Skin of body (tissue), 2 donors: ENCODE measurements around the gene EIF4A2. TPM values are rescaled to one million over a fixed set of nuclear protein-coding genes. Genes with fewer than 3 reads are reported as not detected.

ENCODE experiments used
- DNase-seq: peaks from one replicate; lab custom pipeline; 2025; lab: John Stamatoyannopoulos, UW
- total RNA-seq: library from RNA; depleted of rRNA; stranded (reverse); fragments of >200 nt; gene quantifications from one replicate; pipeline ENCODE4 v1.2.3, GENCODE V29; 2014

The EIF4A2 gene
- total RNA-seq: 496 TPM

DNA sequence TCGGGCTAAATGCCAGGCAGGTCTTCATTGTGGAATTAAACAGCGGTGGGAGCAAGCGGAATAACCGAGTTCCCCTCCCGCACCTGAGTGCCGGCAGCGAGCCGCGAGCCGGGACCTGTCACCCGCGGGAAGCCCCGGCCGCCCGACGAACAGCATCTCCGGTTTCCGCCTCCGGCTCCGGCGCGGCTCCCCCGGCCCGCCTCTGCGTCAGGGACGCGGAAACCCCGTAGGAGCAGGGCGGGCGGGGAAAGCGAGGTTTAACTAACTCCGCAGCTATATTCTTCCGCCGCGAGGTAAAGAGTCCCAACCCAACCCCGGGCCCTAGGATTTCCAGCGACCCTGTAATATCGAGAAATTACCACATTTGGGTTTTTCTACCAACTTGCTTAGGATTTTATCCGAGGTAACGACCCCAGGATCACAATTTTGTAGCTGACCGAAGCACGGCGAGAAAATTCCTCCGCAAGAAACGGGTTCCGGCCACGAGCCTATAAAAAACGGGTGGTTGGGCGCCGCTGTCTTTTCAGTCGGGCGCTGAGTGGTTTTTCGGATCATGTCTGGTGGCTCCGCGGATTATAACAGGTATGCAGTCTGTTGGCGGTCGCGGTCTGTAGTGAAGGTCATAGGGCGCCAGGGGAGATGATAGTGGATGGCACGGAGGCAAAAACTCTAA lies at the start of gene EIF4A2:
Gene EIF4A2, plus strand, starts transcription at position 520 of the 673 bp plus-strand sequence. Its CDS starts 34 bp downstream, at position 554.
- peak; percentile 96 for DNase-seq

DNA sequence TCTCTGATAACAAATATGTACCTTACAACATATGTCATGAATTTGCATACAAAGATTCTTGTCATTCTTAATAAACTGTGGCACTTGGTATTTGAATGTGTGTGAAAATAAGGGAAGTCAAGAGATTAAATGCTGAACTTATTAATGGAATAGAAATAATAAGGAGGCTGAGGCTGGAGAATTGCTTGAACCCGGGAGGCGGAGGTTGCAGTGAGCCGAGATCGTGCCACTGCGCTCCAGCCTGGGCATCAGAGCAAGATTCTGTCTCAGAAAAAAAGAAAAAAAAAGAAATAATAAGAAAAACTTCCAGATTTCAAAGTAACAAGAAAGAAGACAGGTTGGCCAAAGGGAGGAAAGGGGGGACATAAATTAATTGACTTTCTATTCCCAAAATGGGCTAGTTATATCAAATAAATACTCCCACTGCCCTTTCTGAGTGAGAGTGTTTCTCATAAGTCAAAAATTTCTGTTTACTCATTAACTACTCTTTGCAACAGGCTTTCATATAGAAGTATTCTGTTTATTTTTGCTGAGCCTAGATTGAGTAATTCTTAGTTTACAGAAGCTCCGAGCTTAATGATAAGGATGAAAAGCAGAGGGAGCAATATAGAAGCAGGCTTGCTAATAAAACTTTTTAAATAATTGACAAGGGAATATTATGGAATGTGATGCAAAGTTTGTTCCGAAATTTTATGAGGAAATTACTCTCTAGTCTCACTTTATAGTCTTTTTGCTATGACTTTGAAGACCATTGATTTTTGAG lies 40.6 kb upstream of the EIF4A2 start:
- no peak for DNase-seq

DNA sequence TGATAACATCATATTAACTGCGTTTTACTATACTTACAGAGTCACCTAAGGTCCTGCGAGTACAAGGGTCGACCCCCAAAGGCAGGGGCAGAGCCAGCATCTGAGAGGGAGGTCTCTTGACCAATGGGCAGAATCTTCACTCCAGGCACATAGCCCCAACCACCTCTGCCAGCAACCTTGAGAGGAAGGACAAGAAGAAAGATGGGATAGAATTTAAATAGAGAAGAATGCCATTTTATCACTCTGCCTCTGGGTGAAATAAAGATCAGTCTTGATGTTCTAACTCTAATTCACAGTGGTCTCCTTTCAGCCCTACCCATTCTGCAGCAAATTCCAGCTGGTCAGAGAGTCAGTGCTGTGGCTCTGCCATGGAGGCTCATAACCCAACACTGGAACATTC lies 39.7 kb upstream of the EIF4A2 start:
- DNase-seq: no peak

DNA sequence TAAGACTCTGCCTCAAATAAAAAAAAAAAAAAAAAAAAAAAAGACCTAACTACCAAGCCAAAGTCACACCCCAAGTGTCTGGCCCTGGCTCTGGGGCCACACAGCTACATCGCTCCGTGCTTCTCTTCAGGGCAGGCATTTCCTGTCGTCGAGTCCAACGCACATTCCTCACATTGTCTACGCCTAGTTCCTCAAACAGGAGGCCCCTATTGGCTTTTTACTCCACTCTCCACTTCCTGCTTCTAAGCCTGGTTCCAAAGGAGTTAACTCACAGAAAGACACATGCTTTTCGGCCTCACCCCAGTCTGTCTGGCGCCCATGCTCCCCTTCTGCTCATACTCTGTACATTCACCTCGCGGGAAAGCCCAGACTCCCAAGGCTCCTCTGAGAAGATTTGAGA lies 37.4 kb upstream of the EIF4A2 start:
- peak; percentile 27 for DNase-seq

DNA sequence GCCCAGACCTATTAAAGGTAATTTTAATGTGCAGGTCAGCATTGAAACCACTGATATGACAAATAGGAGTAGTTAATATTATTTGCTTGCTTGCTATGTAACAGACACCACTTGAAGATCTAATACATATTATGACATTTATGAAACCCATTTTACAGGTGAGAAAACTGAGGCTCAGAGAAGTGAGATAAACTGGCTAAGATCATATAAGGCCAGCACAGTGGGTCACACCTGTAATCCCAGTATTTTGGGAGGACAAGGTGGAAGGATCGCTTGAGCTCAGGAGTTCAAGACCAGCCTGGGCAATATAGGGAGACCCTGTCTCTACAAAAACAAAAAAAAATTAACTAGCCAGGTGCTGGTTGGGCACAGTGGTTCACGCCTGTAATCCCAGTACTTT lies 33.1 kb upstream of the EIF4A2 start:
- no peak for DNase-seq

DNA sequence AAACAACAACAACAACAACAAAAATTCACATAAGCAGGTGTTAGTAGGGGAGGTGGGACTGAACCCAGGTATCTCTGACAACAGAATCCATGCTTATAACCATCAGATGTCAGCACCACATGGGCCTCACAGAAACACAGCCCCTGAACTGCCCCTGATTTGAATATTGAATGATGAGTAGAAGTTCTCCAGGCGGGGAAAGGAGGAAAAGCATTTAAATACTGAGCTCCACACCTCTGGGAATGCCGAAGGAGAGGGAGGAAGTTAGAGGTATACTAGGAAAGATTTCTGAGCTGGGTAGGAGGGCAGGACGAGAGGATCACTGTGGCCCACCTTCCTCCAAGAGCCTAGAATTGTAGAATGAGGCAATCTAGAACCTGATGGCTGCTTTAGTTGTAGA lies 31.9 kb upstream of the EIF4A2 start:
- no peak for DNase-seq

DNA sequence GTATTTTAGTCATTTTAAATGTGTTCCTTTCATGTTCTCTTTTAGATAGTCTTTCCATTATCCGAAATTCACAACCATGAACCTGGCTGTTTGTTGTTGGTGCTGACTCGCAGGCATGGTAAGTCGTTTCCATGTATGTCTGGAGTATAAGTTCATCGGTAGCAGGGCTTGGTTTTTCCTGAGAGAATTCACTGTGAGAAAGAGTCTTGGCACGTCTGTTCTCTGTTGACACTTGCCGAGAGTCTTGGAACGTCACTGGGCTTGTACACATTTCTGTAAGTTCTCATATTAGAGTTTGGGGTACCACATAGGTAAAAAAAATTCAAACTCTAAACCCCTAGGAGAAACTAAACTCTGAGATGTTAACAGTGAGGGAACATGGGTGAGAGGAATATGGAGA lies 29.4 kb upstream of the EIF4A2 start:
- no peak for DNase-seq

DNA sequence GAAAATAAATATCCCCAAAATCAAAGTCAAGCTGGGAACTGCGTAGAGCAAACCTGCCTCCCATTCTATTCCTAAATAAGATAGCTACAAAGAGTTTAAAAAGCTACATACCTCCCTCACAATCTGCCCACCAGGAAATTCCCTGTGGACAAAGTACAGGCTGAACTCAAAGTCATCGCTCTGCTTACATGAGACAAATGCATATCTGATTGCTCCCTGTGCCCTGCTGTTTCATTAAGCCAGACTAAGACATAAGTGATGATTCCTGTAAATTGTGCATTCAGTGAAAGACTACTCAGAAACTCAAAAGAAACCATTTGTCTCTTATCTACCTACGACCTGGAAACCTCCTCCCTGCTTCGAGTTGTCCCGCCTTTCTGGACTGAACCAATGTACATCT lies 28.5 kb upstream of the EIF4A2 start:
- no peak for DNase-seq

DNA sequence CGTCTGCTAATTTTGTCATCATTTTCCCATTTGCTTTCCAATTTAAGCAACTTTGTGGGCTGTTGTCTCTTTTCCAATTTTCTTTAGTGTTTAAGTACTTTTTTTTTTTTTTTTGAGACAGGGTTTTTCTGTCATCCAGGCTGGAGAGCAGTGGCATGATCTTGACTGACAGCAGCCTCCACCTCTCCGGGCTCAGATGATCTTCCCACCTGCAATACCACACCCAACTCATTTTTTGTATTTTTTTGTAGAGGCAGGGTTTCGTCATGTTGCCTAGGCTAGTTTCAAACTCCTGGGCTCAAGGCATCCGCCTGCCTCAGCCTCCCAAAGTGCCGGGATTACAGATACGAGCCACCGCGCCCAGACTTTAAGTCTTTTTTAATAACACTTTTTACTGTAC lies 26.2 kb upstream of the EIF4A2 start:
- DNase-seq: no peak

DNA sequence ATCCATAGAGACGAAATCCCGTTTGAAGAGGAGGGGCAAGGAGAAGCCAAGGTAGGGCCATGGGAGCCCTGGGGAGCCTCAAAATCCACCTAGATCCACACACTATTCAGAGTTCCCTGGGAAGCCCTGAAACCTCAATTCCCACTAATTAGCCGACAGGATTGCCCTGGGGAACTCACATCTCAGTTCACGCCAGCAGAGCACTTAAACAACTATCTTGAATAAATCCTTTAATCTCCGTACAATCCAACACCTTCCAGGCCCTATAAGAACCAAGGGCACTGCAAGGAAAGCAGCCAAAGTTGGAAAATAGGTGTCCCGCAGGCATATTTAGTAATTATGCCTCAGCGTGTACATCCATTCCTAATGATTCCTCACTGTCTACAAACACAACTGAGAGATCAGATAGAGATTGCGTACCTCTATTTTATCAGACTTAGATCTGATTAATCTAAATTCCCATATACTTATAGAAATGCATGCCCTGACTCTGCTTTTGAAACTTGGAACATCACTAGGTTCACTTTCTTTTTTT lies 25.6 kb upstream of the EIF4A2 start:
- no peak for DNase-seq

DNA sequence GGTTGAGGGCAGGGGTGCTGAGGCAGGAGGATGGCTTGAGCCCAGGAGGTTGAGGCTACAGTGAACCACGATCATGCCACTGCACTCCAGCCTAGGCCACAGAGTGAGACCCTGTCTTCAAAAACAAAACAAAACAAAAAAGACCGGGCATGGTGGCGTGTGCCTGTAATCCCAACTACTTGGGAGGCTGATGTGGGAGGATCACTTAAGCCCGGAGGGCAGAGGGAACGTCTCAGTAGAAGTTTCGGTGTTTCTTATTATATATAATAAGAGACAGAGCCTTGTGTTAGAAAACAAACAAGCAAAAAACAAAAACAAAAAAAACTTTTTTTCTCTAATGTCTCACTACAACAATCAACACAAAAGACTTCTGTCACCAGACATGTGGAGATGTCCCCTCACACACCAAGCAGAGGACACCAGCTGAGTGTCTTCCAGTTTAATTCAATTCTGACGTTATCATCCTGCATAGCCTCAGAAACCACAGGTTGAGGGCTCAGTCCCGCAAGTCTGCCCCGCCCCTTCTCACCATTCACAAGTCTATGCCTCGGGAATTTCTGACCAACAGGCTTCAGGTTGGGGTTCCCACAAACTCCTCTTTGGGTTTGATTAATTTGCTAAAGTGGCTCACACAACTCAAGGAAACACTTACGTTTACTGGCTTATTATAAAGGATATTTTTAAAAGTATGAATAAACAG lies 24.0 kb upstream of the EIF4A2 start:
- no peak for DNase-seq

DNA sequence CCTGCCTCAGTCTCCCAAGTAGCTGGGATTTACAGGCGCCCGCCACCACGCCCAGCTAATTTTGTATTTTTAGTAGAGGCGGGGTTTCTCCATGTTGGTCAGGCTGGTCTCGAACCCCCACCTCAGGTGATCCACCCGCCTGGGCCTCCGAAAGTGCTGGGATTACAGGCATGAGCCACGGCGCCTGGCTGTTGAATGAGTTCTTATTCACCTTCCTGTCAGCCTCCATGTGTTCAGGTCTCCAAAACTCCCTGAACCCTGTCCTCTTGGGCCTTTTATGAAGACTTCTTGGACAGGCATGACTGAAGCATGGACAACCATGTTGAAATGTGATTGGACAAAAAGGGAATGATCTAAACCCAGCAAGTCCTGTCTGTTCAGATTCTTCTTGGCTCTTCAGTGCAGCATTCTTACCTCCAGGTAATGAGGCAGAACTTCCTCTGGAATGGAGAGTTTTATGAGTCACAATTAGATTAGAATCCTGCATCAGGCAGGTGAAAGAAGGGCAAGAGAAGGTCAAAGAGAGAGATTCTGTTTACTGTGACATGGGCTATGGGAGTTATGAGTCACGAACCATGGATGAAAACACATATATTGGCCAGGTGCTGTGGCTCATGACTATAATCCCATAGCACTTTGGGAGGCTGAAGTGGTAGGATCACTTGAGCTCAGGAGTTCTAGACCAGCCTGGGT lies 23.1 kb upstream of the EIF4A2 start:
- DNase-seq: no peak

DNA sequence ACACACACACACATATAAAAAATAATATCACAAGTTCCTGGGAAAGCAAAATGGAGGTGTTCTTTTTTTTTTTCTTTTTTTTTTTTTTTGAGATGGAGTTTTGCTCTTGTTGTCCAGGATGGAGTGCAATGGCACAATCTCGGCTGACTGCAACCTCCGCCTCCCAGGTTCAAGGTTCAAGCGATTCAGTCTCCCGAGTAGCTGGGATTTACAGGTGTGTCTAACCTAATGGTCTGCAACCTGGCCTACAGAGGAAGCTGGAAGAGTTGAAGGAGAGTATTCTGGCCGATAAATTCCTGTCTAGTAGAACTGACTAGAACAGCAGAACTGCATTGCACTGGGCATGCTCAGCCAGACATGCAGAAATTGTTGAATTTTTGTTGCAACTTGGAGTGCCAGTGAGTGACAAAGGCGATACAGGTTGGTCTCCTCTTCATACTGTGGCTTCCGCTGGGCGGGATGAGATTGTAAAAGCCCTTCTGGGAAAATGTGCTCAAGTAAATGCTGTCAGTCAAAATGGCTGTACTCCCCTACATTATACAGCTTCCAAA lies 22.4 kb upstream of the EIF4A2 start:
- DNase-seq: no peak

DNA sequence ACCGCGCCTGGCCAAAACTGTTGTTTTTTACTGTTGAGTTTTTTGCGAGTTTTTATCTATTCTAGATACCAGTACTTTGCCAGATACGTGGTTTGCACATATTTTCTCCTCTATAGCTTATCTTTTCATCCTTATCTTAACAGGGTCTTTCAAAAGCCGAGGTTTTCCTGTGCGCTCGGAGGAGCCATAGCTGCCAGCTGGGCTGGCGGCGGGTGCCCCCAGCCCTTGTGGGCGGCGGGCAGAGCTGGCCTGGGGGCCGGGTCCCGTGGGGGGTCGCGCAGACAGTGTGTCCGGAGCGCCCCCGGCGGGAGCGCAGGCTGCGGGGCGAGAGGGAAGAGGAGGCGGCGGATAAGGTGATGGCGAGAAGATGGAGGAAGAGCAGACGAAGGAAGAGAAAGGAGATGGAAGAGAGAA lies 11.1 kb upstream of the EIF4A2 start:
- no peak for DNase-seq

DNA sequence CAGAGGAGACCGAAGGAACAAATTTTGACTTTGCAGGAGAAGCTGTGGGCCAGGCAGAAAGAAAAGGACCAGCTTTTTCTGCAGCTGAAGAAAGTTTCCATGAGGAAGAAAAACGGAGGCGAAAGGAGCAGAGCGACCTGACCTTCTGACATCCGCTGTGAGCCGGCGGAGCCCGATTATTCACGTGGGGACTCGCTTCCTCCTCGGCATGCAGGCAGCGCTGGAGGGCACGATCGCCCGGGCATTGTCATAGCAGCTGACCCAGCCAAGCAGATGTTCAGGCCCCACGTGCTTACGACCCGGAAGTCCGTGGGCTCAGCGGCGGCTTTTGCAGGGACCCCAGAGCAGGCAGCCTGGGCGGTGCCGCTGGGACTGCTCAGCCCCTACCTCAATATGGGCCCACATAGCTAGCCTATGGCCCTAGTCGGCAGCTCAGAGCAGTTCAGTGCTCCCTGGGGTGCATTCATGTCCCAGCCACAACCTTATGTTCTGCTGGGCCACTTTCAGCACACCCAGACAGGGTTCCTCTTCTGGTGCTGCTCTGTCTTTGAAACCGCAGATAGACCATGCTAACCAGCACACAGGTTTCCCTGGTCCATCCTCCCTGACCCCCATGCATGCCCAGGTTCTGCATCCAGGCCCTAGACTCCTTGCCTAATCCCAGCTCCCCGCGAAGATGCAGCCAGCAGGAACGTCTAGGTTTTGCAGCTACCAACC lies 10.5 kb upstream of the EIF4A2 start:
- peak; percentile 14 for DNase-seq

DNA sequence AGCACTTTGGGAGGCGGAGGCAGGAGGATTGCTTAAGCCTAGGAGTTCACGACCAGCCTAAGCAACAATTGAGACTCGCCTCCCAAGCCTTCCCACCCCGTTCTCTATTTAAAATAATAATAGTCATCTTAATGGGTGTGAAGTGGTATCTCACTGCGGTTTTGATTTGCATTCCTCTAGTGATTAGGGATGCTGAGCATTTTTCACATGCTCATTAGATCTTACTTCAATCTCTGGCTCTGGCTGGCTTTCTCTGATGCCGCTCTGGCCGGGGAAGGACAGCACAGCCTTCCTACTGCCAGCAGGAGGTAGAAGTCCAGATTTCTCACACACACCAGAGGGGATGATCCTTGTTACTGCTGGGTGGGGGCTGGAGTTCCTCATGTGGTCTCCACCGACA lies 7.4 kb upstream of the EIF4A2 start:
- DNase-seq: no peak

DNA sequence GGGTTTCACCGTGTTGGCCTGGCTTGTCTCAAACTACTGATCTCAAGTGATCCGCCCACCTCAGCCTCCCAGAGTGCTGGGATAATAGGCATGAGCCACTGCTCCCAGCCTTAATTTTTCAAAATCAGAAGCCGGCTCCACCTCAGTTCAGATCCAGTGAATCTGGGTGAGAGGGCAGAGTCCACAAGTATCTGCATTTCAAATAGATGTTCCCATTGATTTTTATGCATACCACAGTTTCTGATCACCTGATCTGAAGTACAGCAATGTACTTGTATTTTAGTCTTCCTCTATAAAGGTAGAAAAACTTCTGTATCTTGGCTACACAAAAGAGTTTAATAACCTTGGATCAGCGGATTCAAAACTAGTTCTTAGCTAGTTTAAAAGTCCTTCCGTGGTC lies 4.2 kb upstream of the EIF4A2 start:
- DNase-seq: no peak

DNA sequence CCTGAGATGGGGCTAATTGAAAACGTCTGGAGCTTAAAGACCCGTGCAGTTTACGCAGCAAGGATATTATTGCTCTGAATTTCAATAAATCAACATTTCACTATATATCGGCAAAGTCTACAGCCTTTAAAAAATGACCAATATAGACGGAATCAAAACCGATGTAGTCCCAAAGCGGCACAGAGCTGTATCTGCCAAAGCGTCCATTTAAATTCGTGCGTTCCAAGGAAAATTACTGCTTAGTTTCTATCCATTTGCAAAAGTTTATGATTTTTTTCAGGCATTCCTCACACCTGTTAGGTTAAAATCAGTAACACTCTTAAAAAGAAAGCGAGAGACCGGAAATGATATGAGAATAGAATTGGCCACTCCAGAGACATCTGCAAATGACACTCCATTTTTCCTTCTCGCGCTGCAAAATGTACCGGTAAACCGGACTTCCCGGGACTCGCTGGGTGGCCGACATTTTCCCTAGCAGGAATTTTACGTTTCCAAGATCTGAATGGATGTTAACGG lies 777 bp upstream of the EIF4A2 start:
- peak; percentile 47 for DNase-seq

DNA sequence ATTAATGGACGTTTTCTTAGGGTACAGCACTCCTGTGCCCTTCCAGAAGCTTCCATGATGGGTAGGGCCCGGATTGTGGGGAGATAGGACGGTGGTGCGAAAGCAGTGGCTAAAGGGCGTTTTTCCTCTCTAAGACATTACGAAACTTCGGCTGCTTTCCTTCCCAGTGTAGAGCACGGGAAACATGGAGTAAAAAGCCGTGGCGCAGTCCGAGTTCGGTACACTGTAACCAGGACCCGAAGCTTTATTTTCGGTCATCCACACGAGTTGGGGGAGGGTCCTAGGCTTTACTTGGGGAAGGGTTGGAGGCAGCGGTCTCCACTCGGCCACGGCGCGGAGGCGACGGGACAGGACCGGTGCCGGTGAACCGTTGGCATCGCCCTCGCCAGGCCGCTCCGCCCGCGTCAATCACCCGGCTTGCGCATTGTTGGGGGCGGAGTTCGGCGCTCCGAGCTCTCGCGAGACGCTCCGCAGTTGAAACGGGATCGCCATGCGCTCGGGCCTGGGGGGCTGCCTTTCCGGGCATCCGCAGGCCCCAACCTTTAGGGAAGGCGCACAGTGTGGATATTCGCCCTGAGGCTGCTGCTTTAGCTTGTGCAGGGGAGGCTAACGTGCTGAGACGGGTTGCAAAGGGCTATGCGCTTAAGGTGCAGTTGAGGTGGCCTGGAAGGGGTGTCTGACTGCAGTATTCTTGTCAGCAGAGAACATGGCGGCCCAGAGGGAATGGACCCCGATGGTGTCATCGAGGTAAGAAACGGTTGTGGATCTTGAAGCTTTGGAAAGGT lies 546 bp downstream of the EIF4A2 start:
- peak; percentile 62 for DNase-seq
